SK-N-DZ (cell line): Measurements from ENCODE around the gene TMED9. TPM values are rescaled to one million over a fixed set of nuclear protein-coding genes. Genes with fewer than 3 reads are reported as not detected.
"Not testable (repeated sequence)": the region's sequence is repeated elsewhere in the genome, so short reads cannot be mapped to it uniquely, and the experiment has no call there.

Experiments used
- DNase-seq: peaks from one replicate; pipeline ENCODE4 v3.0.0-alpha.2; 2015; ENCODE audit warnings: low spot score
- polyA plus RNA-seq, 2 experiments: library from polyadenylated mRNA; depleted of rRNA; stranded (reverse); fragments of >200 nt; gene quantifications; 2 replicates each; pipeline ENCODE4 v1.2.3, GENCODE V29; 2014

The TMED9 gene
- polyA plus RNA-seq (2014; cell fraction: cytosol; rRNA removed) = 44.3 and 49.2 TPM in 2 replicates
- 24.3 and 33.9 TPM in 2 replicates for polyA plus RNA-seq (2014; cell fraction: nucleus; rRNA removed)

- peak; percentile 74 for DNase-seq
Measured at GRCh38 chr5:177592010-177592834, at the start of gene TMED9. Gene TMED9, plus strand, starts transcription at chr5:177592203. Its CDS starts 12 bp downstream, at chr5:177592215.

GRCh38 chr5:177542816-177543465 lies 49.1 kb upstream of the TMED9 start:
- DNase-seq = no peak

- DNase-seq = no peak
Measured at GRCh38 chr5:177545487-177546257, 46.3 kb upstream of the TMED9 start.

GRCh38 chr5:177546258-177546741 lies 45.7 kb upstream of the TMED9 start:
- DNase-seq = no peak

GRCh38 chr5:177547736-177548135 lies 44.3 kb upstream of the TMED9 start:
- no peak for DNase-seq

- DNase-seq = no peak
Measured at GRCh38 chr5:177548495-177548894, 43.5 kb upstream of the TMED9 start.

GRCh38 chr5:177550122-177550521 lies 41.9 kb upstream of the TMED9 start:
- DNase-seq = no peak

- no peak for DNase-seq
Measured at GRCh38 chr5:177552839-177553455, 39.1 kb upstream of the TMED9 start.

GRCh38 chr5:177553671-177554429 lies 38.2 kb upstream of the TMED9 start:
- no peak for DNase-seq

GRCh38 chr5:177554474-177555111 lies 37.4 kb upstream of the TMED9 start, which contains the start of gene FAM193B:
Gene FAM193B, minus strand, starts transcription at chr5:177554563. Its CDS starts 105 bp downstream, at chr5:177554458.
- DNase-seq = peak; percentile 92

- no peak for DNase-seq
Measured at GRCh38 chr5:177555228-177555627, 36.8 kb upstream of the TMED9 start.

- no peak for DNase-seq
Measured at GRCh38 chr5:177555665-177556064, 36.3 kb upstream of the TMED9 start.

GRCh38 chr5:177557041-177557647 lies 34.9 kb upstream of the TMED9 start:
- peak; percentile 56 for DNase-seq

GRCh38 chr5:177557796-177558195 lies 34.2 kb upstream of the TMED9 start:
- DNase-seq = no peak

- DNase-seq = not testable (repeated sequence)
Measured at GRCh38 chr5:177559446-177559941, 32.5 kb upstream of the TMED9 start.

GRCh38 chr5:177565046-177565445 lies 27.0 kb upstream of the TMED9 start:
- no peak for DNase-seq

- no peak for DNase-seq
Measured at GRCh38 chr5:177568326-177568725, 23.7 kb upstream of the TMED9 start.

- no peak for DNase-seq
Measured at GRCh38 chr5:177569894-177570293, 22.1 kb upstream of the TMED9 start.

GRCh38 chr5:177575488-177575887 lies 16.5 kb upstream of the TMED9 start:
- DNase-seq = no peak
